SK-N-DZ (cell line): ENCODE results near the gene C1RL. TPM values are rescaled to one million over a fixed set of nuclear protein-coding genes. Genes with fewer than 3 reads are reported as not detected.

Experiments
- DNase-seq: peaks from one replicate; pipeline ENCODE4 v3.0.0-alpha.2; 2015; ENCODE audit warnings: low spot score
- polyA plus RNA-seq, 2 experiments: library from polyadenylated mRNA; depleted of rRNA; stranded (reverse); fragments of >200 nt; gene quantifications; 2 replicates each; pipeline ENCODE4 v1.2.3, GENCODE V29; 2014

C1RL gene, protein sequence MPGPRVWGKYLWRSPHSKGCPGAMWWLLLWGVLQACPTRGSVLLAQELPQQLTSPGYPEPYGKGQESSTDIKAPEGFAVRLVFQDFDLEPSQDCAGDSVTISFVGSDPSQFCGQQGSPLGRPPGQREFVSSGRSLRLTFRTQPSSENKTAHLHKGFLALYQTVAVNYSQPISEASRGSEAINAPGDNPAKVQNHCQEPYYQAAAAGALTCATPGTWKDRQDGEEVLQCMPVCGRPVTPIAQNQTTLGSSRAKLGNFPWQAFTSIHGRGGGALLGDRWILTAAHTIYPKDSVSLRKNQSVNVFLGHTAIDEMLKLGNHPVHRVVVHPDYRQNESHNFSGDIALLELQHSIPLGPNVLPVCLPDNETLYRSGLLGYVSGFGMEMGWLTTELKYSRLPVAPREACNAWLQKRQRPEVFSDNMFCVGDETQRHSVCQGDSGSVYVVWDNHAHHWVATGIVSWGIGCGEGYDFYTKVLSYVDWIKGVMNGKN
- polyA plus RNA-seq (2014; cell fraction: cytosol; rRNA removed), result 7.5 and 8.1 TPM in 2 replicates
- polyA plus RNA-seq (2014; cell fraction: nucleus; rRNA removed), result 8.9 and 12.6 TPM in 2 replicates

- DNase-seq, result peak; percentile 87
These were observed at the start of gene C1RL for GRCh38 chr12:7108796-7109571. Gene C1RL, minus strand, starts transcription at chr12:7109214. Its CDS starts 34 bp downstream, at chr12:7109180.

DNA sequence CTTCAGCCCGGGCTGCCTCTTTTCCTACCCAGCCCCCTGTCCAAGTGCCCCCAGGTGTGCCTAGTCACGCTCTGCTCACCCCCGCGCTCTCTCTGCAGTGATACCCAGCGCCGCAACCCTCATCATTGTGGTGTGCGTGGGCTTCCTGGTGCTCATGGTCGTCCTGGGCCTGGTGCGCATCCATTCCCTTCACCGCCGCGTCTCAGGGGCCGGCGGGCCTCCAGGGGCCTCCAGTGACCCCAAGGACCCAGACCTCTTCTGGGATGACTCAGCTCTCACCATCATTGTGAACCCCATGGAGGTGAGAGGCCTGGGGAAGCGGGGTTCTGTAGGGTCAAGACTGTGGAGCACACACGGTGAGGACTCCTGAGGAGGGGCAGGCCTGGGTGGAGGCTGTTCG is 48.4 kb upstream of the C1RL start:
- DNase-seq, result no peak

DNA sequence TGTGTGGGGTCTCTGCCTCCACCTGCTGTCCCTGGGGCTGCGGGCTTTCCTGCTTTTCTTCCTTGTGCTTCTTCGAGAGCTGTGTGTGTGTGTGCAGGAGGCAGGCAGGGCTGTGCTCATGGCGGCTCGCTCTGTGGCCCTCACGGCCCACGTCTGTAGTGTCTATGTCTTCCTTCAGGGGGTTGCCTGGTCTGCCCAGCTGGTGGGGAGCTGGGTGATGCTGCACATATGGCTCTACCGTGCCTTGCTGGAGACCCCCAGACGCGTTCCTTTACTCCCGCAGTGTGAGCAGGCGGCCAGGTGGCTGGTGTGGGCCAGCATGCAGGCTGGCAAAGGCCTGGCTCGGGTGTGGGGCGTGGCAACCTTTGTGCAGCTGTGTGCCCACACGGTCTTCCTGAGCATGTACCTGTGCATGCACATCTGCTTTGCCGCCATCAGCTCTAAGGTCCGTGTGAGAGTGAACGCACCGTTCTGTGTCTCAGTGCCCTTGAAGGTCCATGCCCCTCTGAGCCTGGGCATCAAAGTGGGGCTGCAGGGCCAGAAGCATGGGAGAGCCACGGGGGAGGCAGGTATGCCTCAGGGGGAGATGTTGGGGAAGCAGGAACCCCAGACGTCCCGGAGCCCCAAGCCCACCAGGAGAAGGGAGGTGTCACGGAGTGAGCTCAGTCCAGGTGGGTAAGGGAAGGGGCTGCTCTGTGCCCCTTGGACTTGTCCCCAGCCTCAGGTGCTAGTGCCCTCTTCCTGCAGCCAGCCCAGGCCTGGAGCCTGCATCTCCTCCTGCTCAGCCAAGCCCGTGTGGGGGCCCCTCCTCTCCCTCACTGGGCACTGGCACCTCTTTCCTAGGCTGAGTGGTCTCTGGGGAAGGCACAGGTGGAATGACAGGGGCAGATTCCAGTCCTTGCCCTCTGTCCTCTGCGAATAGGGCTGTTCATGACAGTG is 47.5 kb upstream of the C1RL start:
- no peak for DNase-seq

DNA sequence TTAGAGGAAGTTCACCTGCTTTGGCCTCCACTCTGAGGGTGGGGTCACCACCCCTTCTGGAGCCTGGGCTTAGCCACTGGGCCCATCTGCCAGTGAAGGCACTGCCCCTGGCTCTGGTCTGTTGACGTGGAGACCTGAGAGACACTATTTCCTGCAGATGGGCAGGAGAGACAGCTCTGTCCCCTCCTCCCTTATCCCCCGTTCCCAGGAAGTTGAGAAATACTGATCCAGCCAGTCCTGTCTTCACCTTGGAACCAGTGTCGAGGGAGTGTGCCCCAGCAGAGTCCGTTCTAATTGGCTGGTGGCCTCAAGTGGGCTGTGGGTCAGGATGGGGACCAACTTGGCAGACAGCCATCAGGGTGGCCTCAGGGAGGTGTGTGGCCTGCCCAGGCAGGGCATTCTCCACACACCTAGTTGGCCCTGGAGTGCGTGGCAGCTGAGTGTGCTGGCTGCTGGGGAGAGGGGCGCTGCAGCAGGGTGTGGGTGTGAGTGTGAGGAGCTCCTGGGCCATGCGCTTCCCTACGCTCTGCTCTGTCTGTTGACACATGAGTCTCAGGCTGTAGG is 46.5 kb upstream of the C1RL start:
- DNase-seq, result peak; percentile 81

- DNase-seq, result peak; percentile 78
These were observed 46.0 kb upstream of the C1RL start for GRCh38 chr12:7154901-7155470.

GRCh38 chr12:7154042-7154441 is 45.0 kb upstream of the C1RL start:
- no peak for DNase-seq

GRCh38 chr12:7152818-7153217 is 43.8 kb upstream of the C1RL start:
- no peak for DNase-seq

DNA sequence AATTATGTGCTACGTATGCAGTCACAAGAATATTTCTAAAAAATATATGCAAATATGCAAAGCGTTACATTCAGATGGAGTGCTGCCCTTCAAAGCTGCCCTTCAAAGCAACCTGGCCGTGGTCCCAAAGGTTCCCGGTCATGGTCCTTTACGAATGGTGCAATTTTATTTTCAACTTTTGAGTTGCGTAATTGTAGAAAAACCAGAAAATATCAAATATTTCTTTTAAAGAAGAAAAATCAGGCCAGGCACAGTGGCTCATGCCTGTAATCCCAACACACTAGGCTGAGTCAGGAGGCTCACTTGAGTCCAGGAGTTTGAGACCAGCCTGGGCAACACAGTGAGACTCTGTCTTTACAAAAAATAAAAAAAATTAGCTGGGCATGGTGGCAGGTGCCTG is 42.5 kb upstream of the C1RL start:
- no peak for DNase-seq

GRCh38 chr12:7150841-7151240 is 41.8 kb upstream of the C1RL start:
- no peak for DNase-seq

DNA sequence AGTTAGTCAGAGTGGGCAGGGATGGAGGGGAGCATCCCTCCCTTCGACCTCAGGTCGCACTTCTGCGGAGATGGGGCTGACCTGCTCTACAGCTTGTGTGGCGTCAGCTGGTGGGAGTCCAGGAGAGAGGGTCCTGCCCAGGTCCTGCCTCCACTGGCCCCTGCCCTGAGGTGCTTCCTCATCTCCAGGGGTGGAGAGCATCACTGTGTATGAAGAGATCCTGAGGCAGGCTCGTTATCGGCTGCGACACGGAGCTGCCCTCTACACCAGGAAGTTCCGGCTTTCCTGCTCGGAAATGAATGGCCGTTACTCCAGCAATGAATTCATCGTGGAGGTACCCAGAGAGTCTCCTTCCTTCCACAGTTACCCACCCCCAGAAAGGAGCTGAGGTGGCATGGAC is 41.3 kb upstream of the C1RL start:
- DNase-seq, result no peak

DNA sequence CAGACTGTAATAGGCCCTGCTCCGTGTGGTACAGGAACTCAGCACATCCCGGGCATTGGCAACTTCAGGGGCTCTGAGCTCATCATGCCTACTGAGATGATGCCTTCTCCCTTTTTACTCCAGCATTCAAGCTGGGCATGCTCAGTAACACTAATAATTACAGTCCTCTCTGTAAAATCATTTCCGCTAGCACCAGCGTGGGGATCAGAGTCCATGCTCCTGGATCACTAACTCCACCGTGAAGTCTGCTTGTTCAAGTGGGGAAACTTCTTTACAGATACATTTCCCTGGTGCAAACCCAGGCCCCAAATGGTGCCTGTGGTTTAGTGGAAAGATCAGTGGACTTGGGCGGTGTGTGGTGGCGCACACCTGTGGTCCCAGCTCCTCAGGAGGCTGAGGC is 37.9 kb upstream of the C1RL start:
- DNase-seq, result no peak

DNA sequence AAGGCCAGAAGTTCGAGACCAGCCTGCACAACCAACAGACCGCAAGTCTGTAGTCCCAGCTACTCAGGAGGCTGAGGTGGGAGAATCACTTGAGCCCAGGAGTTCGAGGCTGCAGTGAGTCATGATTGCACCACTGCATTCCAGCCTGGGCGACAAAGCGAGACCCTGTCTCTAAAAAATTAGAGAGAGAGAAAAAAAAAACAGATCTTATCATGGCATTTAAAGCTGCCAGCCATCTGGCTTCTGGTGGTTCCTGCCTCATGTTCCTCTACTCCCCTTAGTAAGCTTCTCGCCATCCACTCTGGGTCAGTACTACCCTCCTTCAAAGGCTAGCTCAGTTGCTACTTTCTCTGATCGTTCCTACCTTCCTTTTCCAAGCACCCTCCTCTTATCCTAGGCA is 37.2 kb upstream of the C1RL start:
- DNase-seq, result peak; percentile 54

GRCh38 chr12:7145671-7146070 is 36.7 kb upstream of the C1RL start:
- no peak for DNase-seq

DNA sequence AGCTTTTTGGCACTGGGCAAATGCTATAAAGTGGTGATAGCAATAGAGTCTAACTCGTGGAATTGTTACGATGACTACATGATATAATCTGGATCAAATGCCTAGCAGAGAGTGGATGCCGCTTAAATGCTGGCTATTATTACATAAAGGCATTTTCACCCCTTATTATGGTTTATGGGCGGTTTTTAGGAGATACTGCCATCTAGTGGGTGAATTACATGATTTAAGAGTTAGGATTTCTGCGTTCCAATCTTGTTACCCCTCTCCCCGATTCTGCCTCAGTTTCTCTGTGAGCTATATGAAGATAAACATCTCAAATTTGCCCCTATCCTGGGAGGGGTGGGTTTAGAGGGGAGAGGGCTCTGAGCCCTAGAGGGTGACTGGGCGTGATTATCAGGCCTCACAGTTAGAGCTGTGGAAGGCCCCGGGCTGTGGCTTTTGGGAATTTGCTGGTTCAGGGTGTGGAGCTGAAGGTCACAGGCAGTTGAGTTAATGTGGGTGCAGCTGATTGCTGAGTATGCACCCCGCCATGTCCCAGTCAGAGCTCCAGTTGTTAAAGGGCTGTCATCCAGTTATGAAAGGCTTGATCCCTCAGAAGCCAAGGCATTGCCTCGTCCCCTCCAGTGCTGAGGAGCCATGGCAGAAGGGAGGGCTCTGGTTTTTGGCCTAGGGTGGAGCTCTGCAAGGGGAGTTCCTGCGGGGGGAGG is 35.6 kb upstream of the C1RL start:
- peak; percentile 48 for DNase-seq

DNA sequence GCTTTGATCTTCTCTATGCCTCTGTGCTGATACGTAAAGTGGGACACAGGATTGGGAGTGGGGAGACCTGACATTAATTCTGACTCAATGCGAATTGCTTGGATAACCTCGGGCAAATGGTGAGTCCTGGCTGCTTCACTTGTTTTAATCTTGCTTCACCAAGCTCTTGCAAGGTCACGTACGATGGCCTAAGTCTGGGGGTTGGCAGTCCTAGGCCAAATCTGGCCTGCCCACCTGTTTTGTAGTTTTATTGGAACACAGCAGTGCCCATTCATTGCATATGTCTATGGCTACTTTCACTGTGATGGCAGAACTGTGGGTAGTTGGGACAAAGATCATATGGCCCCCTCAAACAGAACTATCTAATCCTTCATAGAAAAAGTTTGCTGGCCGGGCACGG is 34.5 kb upstream of the C1RL start:
- no peak for DNase-seq

GRCh38 chr12:7142809-7143465 is 33.9 kb upstream of the C1RL start:
- DNase-seq, result no peak

- peak; percentile 65 for DNase-seq
These were observed 33.1 kb upstream of the C1RL start for GRCh38 chr12:7142056-7142644.

- DNase-seq, result no peak
These were observed 32.5 kb upstream of the C1RL start for GRCh38 chr12:7141351-7142005.

DNA sequence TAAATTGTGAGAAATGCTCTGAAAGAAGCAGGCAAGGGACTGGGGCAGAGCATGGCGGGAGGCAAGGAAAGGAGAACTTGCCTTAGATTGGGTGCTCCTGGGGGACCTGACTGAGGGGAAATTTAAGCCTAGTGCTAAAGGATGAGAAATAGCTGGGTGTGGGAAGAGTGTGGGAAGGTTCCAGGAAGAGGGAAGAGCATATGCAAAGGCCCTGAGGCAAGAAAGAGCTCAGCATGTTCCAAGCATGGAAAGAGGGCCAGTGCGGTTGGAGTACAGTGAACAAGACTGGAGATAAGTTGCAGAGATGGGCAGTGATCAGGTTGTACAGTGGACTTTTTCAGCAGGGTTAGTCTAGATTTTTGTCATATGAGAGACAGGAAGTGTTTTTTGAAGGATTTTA is 30.2 kb upstream of the C1RL start:
- no peak for DNase-seq
